Lung (tissue), 12 donors: Measurements from ENCODE around the gene NFKB1. TPM values are rescaled to one million over a fixed set of nuclear protein-coding genes. Genes with fewer than 3 reads are reported as not detected.
A peak's percentile ranks its signal among the peaks of the same experiment; 100 is the strongest.

ENCODE experiments used
- ATAC-seq: fragments of 200-7000 bp; cut with Tn5 transposase; one replicate; pipeline ENCODE4 v1.9.1; 2020; ENCODE audit warnings: moderate number of reproducible peaks; ENCODE audit not compliant: insufficient read depth, low FRiP score
- DNase-seq, 3 donors: peaks; one replicate each; pipeline ENCODE4 v3.0.0-alpha.2; 2013 to 2017
- H3K27ac ChIP-seq, 2 donors: one replicate each; pipeline ENCODE4 v1.5.1; 2013; ENCODE audit warnings: mild to moderate bottlenecking in 2 of 2, moderate library complexity in 2 of 2, control low read depth in 1 of 2, inconsistent platforms in 1 of 2, low read depth in 1 of 2, low read length in 1 of 2
- H3K27me3 ChIP-seq, 3 donors: one replicate each; pipeline ENCODE4 v1.5.1; 2013; ENCODE audit warnings: low read length in 2 of 3; ENCODE audit not compliant: control insufficient read depth in 3 of 3, insufficient read depth in 3 of 3
- H3K36me3 ChIP-seq, 4 donors: one replicate each; pipeline ENCODE4 v1.5.1; 2013; ENCODE audit warnings: low read length in 4 of 4, mild to moderate bottlenecking in 1 of 4, moderate library complexity in 1 of 4; ENCODE audit not compliant: control insufficient read depth in 4 of 4, insufficient read depth in 4 of 4
- H3K4me1 ChIP-seq, 5 donors: one replicate each; pipeline ENCODE4 v1.5.1; 2013; ENCODE audit warnings: low read length in 5 of 5, mild to moderate bottlenecking in 2 of 5, moderate library complexity in 1 of 5; ENCODE audit not compliant: control insufficient read depth in 5 of 5, insufficient read depth in 5 of 5
- H3K4me3 ChIP-seq: one replicate; pipeline ENCODE4 v1.5.1; 2013; ENCODE audit warnings: mild to moderate bottlenecking, control low read depth, moderate library complexity
- H3K9ac ChIP-seq, 2 donors: one replicate each; pipeline ENCODE4 v1.5.1; 2013; ENCODE audit warnings: low read length in 2 of 2, control low read depth in 1 of 2; ENCODE audit not compliant: insufficient read depth in 1 of 2
- H3K9me3 ChIP-seq, 4 donors: one replicate each; pipeline ENCODE4 v1.5.1; 2013; ENCODE audit warnings: low read length in 3 of 4, mild to moderate bottlenecking in 1 of 4, moderate library complexity in 1 of 4; ENCODE audit not compliant: control insufficient read depth in 4 of 4, insufficient read depth in 3 of 4
- WGBS, 2 donors: extraction: QIAGEN DNeasy Blood & Tissue Kit; methylation state at CpG; one replicate each; pipeline ENCODE4 v1.1.7; 2013; 5-methylcytosine and 5-hydroxymethylcytosine counted together
- polyA plus RNA-seq, 2 donors: library from polyadenylated mRNA; stranded (reverse); fragments of 200-250 nt; gene quantifications; one replicate each; pipeline ENCODE4 v1.2.1, GENCODE V29; 2013
- total RNA-seq, 2 donors: library from RNA; depleted of rRNA in 1 of 2; stranded (reverse); fragments of >200 nt in 1 of 2; gene quantifications; one replicate each; pipeline ENCODE4 v1.2.1, GENCODE V29; 2014 to 2021
- TF ChIP-seq, protein P1 (sequence below): IDR thresholded peaks from 2 replicates; pipeline ENCODE4 v1.5.1; 2012; ENCODE audit warnings: mild to moderate bottlenecking; ENCODE audit errors: control extremely low read depth, extremely low read depth
- donor health status: control.
- donor health status: control.
- donor health status: Bipolar disorder and iron deficiency.
- donor health status: healthy.
- donor health status: DM: yes; HTN: yes; CAD: no.

The NFKB1 gene
- total and polyA plus RNA-seq, 4 donors, result 12.3 to 66.0 (median 56.7) TPM

DNA sequence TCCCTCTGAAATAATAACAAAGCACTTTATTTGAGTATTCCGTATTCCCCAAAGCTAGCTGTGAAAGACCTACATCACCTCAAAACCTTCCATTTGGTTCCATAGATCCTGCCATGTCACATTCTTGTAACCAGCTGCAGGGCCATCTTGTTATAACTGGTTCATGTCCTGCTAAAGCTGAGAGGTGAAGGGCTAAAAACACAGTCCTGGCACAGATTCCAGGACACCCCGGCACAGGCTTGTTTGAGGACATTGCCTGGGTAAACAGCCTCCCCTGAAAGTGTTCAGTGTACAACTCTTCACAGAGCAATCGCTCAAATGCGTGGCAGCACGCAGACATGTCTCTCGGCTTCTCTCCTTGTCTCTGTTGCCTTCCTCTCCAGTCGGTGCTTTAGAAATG lies 130.5 kb downstream of the NFKB1 start:
- DNase-seq (no peak), ATAC-seq (no peak)
- no peaks in the 10 kb centered on the region for H3K9me3 ChIP-seq
- H3K9ac ChIP-seq, result no peak overlapping the region
- 77 to 81% methylated on average over 7 of the region's 7 CpGs for WGBS, 2 donors
- peaks cover 0 to 11% (median 0%) of the 10 kb centered on the region in 5 donors for H3K4me1 ChIP-seq
- no peak overlapping the region for H3K4me3 ChIP-seq
- TF ChIP-seq, protein P1, sequence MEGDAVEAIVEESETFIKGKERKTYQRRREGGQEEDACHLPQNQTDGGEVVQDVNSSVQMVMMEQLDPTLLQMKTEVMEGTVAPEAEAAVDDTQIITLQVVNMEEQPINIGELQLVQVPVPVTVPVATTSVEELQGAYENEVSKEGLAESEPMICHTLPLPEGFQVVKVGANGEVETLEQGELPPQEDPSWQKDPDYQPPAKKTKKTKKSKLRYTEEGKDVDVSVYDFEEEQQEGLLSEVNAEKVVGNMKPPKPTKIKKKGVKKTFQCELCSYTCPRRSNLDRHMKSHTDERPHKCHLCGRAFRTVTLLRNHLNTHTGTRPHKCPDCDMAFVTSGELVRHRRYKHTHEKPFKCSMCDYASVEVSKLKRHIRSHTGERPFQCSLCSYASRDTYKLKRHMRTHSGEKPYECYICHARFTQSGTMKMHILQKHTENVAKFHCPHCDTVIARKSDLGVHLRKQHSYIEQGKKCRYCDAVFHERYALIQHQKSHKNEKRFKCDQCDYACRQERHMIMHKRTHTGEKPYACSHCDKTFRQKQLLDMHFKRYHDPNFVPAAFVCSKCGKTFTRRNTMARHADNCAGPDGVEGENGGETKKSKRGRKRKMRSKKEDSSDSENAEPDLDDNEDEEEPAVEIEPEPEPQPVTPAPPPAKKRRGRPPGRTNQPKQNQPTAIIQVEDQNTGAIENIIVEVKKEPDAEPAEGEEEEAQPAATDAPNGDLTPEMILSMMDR, result no peak
- H3K27me3 ChIP-seq, result no peaks in the 10 kb centered on the region
- peak overlapping the region; percentile 0 to 2 for H3K27ac ChIP-seq
- H3K36me3 ChIP-seq, result peaks cover 0 to 18% (median 10%) of the 10 kb centered on the region in 4 donors

DNA sequence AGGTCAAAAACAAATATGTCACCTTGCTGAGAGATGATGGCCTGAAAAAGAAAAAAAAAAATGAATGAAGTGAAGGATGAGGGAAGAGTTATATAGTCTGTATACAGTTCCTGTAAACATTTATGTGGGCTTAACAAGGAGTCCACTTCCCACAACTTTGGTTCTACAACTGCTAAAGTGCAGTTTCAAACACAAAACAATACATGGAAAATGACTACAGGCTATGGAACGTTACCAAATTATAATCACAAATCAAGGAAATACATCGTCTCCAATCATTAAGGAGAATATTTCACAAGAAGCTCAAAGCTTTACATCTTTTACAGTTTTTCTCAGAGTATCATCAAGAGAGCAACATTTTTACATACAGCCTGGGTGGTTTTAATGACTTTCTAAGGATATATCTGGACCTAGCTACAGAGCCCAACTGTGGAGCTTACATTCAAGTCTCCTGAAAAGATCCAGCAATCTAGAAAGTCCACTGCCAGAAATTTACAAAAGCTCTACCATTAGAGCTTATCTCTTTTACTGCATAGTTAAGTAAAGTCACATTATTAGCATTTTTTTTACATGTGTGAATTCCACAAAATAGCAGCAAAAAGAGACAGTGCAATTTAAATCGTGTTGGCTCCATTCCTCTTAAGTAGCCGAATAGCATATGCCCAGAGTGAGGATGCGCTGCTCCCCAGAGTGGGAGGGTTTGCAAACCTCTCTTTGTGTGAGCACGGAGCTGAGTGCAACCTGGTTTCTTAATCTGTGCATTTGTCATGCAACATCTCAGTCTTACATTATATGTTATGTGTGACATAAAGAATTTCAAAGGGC lies 131.3 kb downstream of the NFKB1 start:
- Histone ChIP-seq H3K27me3 (no peaks in the 10 kb centered on the region), H3K36me3 (peaks cover 0 to 18% (median 10%) of the 10 kb centered on the region in 4 donors), H3K27ac (peak overlapping the region in 1 of 2 donors; percentile 0), H3K9me3 (no peaks in the 10 kb centered on the region), H3K4me3 (no peak overlapping the region), H3K9ac (no peak overlapping the region), H3K4me1 (peaks cover 0 to 11% (median 0%) of the 10 kb centered on the region in 5 donors)
- 55% methylated on average over 6 of the region's 6 CpGs for WGBS, 2 donors
- DNase-seq (peak in 2 of 3 donors; percentile 65), ATAC-seq (no peak)
- TF ChIP-seq, protein P1, result no peak

DNA sequence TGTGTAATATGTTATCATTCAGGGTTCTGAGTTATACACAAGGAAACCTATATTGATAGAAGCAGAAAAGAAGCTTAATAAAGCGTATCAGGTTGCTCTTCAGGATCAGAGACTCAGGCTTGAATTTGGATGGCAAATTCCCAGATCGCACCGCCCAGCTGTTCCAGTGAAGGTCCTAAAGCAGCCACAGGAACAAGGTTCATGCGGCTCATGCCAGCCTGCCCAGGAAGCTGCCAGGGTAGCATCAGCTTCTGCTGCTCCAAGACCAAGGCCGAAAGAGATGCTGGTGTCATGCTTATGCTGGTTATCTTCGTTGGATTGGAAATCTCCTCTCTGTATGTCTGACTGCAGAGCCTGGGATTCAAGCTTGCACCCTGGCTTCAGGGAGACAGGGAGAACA lies 131.9 kb downstream of the NFKB1 start:
- TF ChIP-seq, protein P1, result no peak
- no peak for DNase-seq

More for the DNA sequence above, 131.9 kb downstream of the NFKB1 start:
- ATAC-seq, result no peak
- H3K27ac ChIP-seq, result no peak overlapping the region
- H3K4me3 ChIP-seq, result no peak overlapping the region
- H3K27me3 ChIP-seq, result no peaks in the 10 kb centered on the region
- peaks cover 2 to 22% (median 10%) of the 10 kb centered on the region in 4 donors for H3K36me3 ChIP-seq
- H3K9me3 ChIP-seq, result no peaks in the 10 kb centered on the region
- no peak overlapping the region for H3K9ac ChIP-seq
- WGBS, 2 donors, result 78 to 81% methylated on average over 6 of the region's 6 CpGs
- peaks cover 0 to 11% (median 0%) of the 10 kb centered on the region in 5 donors for H3K4me1 ChIP-seq
